DND-41 (cell line): ENCODE data around the gene SINHCAF.

Experiments
- CTCF ChIP-seq: IDR thresholded peaks from 2 replicates; pipeline ENCODE4 v1.5.1; 2012; ENCODE audit warnings: borderline replicate concordance, low read length, moderate library complexity, mild to moderate bottlenecking; ENCODE audit not compliant: poor library complexity, severe bottlenecking; ENCODE audit errors: extremely low read depth
- EZH2 ChIP-seq: IDR thresholded peaks from 3 replicates; pipeline ENCODE4 v1.6.1; 2012; ENCODE audit warnings: borderline replicate concordance, low read depth, mild to moderate bottlenecking, moderate library complexity, low read length, inconsistent platforms; ENCODE audit not compliant: severe bottlenecking

DNA sequence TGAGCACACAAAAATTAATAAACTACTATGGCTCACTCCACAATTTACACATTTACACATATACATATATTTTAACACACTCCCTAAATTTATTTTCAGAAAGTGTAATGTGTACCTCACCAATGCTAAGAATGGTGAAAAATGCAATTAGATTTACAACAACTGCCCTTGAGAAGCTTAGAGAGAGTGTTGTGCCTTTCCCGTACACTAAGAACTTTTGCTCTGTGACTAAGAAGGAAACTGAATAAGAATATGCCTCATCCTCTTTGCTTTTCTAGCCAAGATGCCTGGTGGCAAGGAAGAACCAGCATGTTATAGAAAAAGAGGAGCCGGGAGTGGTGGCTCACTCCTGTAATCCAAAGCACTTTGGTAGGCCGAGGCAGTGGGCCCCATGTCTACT lies 62.3 kb downstream of the SINHCAF start:
- no peak for TF ChIP-seq CTCF
- no peak for TF ChIP-seq EZH2
